H9 (cell line): ENCODE data around the gene NEURL3. TPM values are rescaled to one million over a fixed set of nuclear protein-coding genes. Genes with fewer than 3 reads are reported as not detected.

ENCODE experiments used
- DNase-seq: peaks from one replicate; pipeline ENCODE4 v3.0.0-alpha.2; 2017
- H2AFZ ChIP-seq: one replicate; pipeline ENCODE4 v1.6.1; 2013; ENCODE audit warnings: mild to moderate bottlenecking, low read length, control low read depth, moderate library complexity
- H2AK5ac ChIP-seq: 2 replicates; pipeline ENCODE4 v1.6.1; 2013; ENCODE audit warnings: low read length, control low read depth, mixed read lengths; ENCODE audit not compliant: insufficient read length
- H2BK120ac ChIP-seq: one replicate; pipeline ENCODE4 v1.6.1; 2013; ENCODE audit warnings: low read depth, mild to moderate bottlenecking, low read length, control low read depth, inconsistent platforms; ENCODE audit not compliant: poor library complexity, severe bottlenecking
- H2BK12ac ChIP-seq: 2 replicates; pipeline ENCODE4 v1.6.1; 2013; ENCODE audit warnings: low read length, control low read depth, mixed read lengths, low read depth; ENCODE audit not compliant: insufficient read length
- H2BK15ac ChIP-seq: 2 replicates; pipeline ENCODE4 v1.6.1; 2013; ENCODE audit warnings: low read depth, low read length, control low read depth
- H2BK20ac ChIP-seq: one replicate; pipeline ENCODE4 v1.6.1; 2013; ENCODE audit warnings: low read depth, mild to moderate bottlenecking, low read length, control low read depth, inconsistent platforms; ENCODE audit not compliant: poor library complexity, severe bottlenecking
- H2BK5ac ChIP-seq: 2 replicates; pipeline ENCODE4 v1.6.1; 2013; ENCODE audit warnings: low read length, control low read depth, mixed read lengths; ENCODE audit not compliant: insufficient read length
- H3K14ac ChIP-seq: 2 replicates; pipeline ENCODE4 v1.6.1; 2013; ENCODE audit warnings: low read length, control low read depth; ENCODE audit not compliant: insufficient read depth
- H3K18ac ChIP-seq: 2 replicates; pipeline ENCODE4 v1.6.1; 2013; ENCODE audit warnings: low read depth, mild to moderate bottlenecking, mixed read lengths, low read length, control low read depth; ENCODE audit not compliant: insufficient read length
- H3K23ac ChIP-seq: 2 replicates; pipeline ENCODE4 v1.6.1; 2013; ENCODE audit warnings: low read length, control low read depth, mixed read lengths, low read depth; ENCODE audit not compliant: insufficient read length
- H3K23me2 ChIP-seq: 2 replicates; pipeline ENCODE4 v1.6.1; 2013; ENCODE audit warnings: low read depth, mild to moderate bottlenecking, mixed read lengths, low read length, control low read depth; ENCODE audit not compliant: insufficient read length, poor library complexity, severe bottlenecking
- H3K27ac ChIP-seq: 2 replicates; pipeline ENCODE4 v1.5.1; 2013; ENCODE audit warnings: low read length, control low read depth, mixed read lengths, low read depth; ENCODE audit not compliant: insufficient read length
- H3K27me3 ChIP-seq: 2 replicates; pipeline ENCODE4 v1.6.1; 2013; ENCODE audit warnings: low read length, control low read depth, inconsistent platforms; ENCODE audit not compliant: insufficient read depth
- H3K4ac ChIP-seq: 2 replicates; pipeline ENCODE4 v1.6.1; 2013; ENCODE audit warnings: low read depth, mild to moderate bottlenecking, control low read depth, inconsistent platforms, low read length, moderate library complexity
- H3K4me1 ChIP-seq: 2 replicates; pipeline ENCODE4 v1.6.1; 2013; ENCODE audit warnings: low read length, control low read depth, inconsistent platforms; ENCODE audit not compliant: insufficient read depth
- H3K4me2 ChIP-seq: 2 replicates; pipeline ENCODE4 v1.6.1; 2013; ENCODE audit warnings: low read length, control low read depth, mixed read lengths; ENCODE audit not compliant: insufficient read length, insufficient read depth
- H3K56ac ChIP-seq: 2 replicates; pipeline ENCODE4 v1.6.1; 2013; ENCODE audit warnings: low read depth, mild to moderate bottlenecking, mixed read lengths, low read length, control low read depth; ENCODE audit not compliant: insufficient read length
- H3K79me1 ChIP-seq: 2 replicates; pipeline ENCODE4 v1.6.1; 2013; ENCODE audit warnings: low read depth, mild to moderate bottlenecking, moderate library complexity, low read length, control low read depth, inconsistent platforms; ENCODE audit not compliant: insufficient read depth, poor library complexity, severe bottlenecking
- H3K79me2 ChIP-seq: 2 replicates; pipeline ENCODE4 v1.6.1; 2013; ENCODE audit warnings: low read length, control low read depth, inconsistent platforms; ENCODE audit not compliant: insufficient read depth
- H3K9ac ChIP-seq: 2 replicates; pipeline ENCODE4 v1.6.1; 2013; ENCODE audit warnings: low read length, control low read depth, mixed read lengths; ENCODE audit not compliant: insufficient read length; ENCODE audit errors: extremely low read depth
- H3K9me3 ChIP-seq: one replicate; pipeline ENCODE4 v1.6.1; 2013; ENCODE audit warnings: low read depth, low read length, inconsistent platforms; ENCODE audit not compliant: control insufficient read depth
- H3T11ph ChIP-seq: one replicate; pipeline ENCODE4 v1.6.1; 2013; ENCODE audit warnings: mild to moderate bottlenecking, low read length, control low read depth, inconsistent platforms
- H4K20me1 ChIP-seq: one replicate; pipeline ENCODE4 v1.6.1; 2013; ENCODE audit not compliant: control insufficient read depth, insufficient read length, insufficient read depth
- H4K5ac ChIP-seq: 2 replicates; pipeline ENCODE4 v1.6.1; 2013; ENCODE audit warnings: low read depth, mild to moderate bottlenecking, mixed read lengths, low read length, control low read depth; ENCODE audit not compliant: insufficient read length
- H4K8ac ChIP-seq: replicated peaks from 2 replicates; pipeline ENCODE4 v1.6.1; 2013; ENCODE audit warnings: low read length, control low read depth, mixed read lengths, low read depth; ENCODE audit not compliant: insufficient read length
- H4K91ac ChIP-seq: 2 replicates; pipeline ENCODE4 v1.6.1; 2013; ENCODE audit warnings: low read depth, mild to moderate bottlenecking, moderate library complexity, mixed read lengths, low read length, control low read depth; ENCODE audit not compliant: insufficient read length
- H3K27ac Mint-ChIP-seq, 3 experiments: 2 replicates in 2 of 3; 3 replicates in 1 of 3; pipeline ENCODE4 v1.8.0; 2020 to 2021; ENCODE audit warnings: mixed read lengths in 3 of 3, mild to moderate bottlenecking in 1 of 3, moderate library complexity in 1 of 3
- H3K27me3 Mint-ChIP-seq: 2 replicates; pipeline ENCODE4 v1.8.0; 2021; ENCODE audit warnings: low read depth, mild to moderate bottlenecking, moderate library complexity, mixed read lengths
- H3K36me3 Mint-ChIP-seq, 3 experiments: 2 replicates in 2 of 3; 3 replicates in 1 of 3; pipeline ENCODE4 v1.8.0; 2020 to 2021; ENCODE audit warnings: low read depth in 3 of 3, mixed read lengths in 3 of 3; ENCODE audit not compliant: insufficient read depth in 1 of 3
- H3K4me1 Mint-ChIP-seq, 2 experiments: 2 replicates each; pipeline ENCODE4 v1.8.0; 2020; ENCODE audit warnings: mixed read lengths in 2 of 2
- H3K4me3 Mint-ChIP-seq, 2 experiments: 2 replicates in 1 of 2; 3 replicates in 1 of 2; pipeline ENCODE4 v1.8.0; 2020 to 2021; ENCODE audit warnings: mild to moderate bottlenecking in 2 of 2, mixed read lengths in 2 of 2, moderate library complexity in 1 of 2
- H3K9me3 Mint-ChIP-seq, 2 experiments: 2 replicates in 1 of 2; 3 replicates in 1 of 2; pipeline ENCODE4 v1.8.0; 2020; ENCODE audit warnings: mild to moderate bottlenecking in 2 of 2, mixed read lengths in 2 of 2, moderate library complexity in 1 of 2
- WGBS: extraction: QIAGEN DNeasy Blood & Tissue Kit; methylation state at CpG from one replicate; pipeline ENCODE4 v1.1.7; 2013; ENCODE audit warnings: missing lambda C conversion rate, low lambda C conversion rate, mixed read lengths; ENCODE audit not compliant: insufficient read length; ENCODE audit errors: extremely low coverage; 5-methylcytosine and 5-hydroxymethylcytosine counted together
- total RNA-seq: library from RNA; stranded (reverse); gene quantifications from 2 replicates; pipeline ENCODE4 v1.2.1, GENCODE V29; 2021
- TF ChIP-seq, protein P1 (sequence below): fragments of 200-600 bp; sonication (generic); conservative IDR thresholded peaks from 3 replicates; pipeline ENCODE4 v1.8.0; 2021; ENCODE audit warnings: antibody characterized with exemption, mild to moderate bottlenecking

NEURL3 gene
- total RNA-seq, 1 experiment from 2014 or later, result not detected

GRCh38 chr2:96520697-96521096 lies 15.5 kb upstream of the NEURL3 start:
- Histone ChIP-seq H4K8ac (no peak overlapping the region), H3K56ac (no peak overlapping the region), H3K79me1 (no peaks in the 10 kb centered on the region), H3K4me1 (no peaks in the 10 kb centered on the region), H4K5ac (no peak overlapping the region), H3K27me3 (no peaks in the 10 kb centered on the region), H3K4me2 (no peak overlapping the region), H3K18ac (no peak overlapping the region), H3K23ac (no peak overlapping the region), H4K91ac (no peak overlapping the region), H2BK120ac (no peak overlapping the region), H3K79me2 (no peaks in the 10 kb centered on the region), H3K27ac (no peak overlapping the region), H2AK5ac (no peak overlapping the region), H2BK15ac (no peak overlapping the region), H2BK5ac (no peak overlapping the region), H2AFZ (no peak overlapping the region), H3K9ac (no peak overlapping the region), H3K9me3 (no peaks in the 10 kb centered on the region), H3K23me2 (no peaks in the 10 kb centered on the region), H3T11ph (no peak overlapping the region), H3K4ac (no peak overlapping the region), H4K20me1 (no peaks in the 10 kb centered on the region), H3K14ac (no peak overlapping the region), H2BK12ac (no peak overlapping the region), H2BK20ac (no peak overlapping the region)
- Mint-ChIP-seq H3K4me1 (no peaks in the 10 kb centered on the region), H3K36me3 (peaks cover 4 to 9% (median 7%) of the 10 kb centered on the region in 3 experiments; a peak in 4 of 7 replicates), H3K27me3 (peaks cover 24% of the 10 kb centered on the region), H3K27ac (no peak overlapping the region), H3K4me3 (no peak overlapping the region), H3K9me3 (peaks cover 19 to 24% of the 10 kb centered on the region in 2 experiments)
- WGBS, result no CpG with 5 or more reads among the region's 3 CpGs
- no peak for DNase-seq
- TF ChIP-seq, protein P1, sequence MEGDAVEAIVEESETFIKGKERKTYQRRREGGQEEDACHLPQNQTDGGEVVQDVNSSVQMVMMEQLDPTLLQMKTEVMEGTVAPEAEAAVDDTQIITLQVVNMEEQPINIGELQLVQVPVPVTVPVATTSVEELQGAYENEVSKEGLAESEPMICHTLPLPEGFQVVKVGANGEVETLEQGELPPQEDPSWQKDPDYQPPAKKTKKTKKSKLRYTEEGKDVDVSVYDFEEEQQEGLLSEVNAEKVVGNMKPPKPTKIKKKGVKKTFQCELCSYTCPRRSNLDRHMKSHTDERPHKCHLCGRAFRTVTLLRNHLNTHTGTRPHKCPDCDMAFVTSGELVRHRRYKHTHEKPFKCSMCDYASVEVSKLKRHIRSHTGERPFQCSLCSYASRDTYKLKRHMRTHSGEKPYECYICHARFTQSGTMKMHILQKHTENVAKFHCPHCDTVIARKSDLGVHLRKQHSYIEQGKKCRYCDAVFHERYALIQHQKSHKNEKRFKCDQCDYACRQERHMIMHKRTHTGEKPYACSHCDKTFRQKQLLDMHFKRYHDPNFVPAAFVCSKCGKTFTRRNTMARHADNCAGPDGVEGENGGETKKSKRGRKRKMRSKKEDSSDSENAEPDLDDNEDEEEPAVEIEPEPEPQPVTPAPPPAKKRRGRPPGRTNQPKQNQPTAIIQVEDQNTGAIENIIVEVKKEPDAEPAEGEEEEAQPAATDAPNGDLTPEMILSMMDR, result no peak
